NT2/D1 (cell line): Measurements from ENCODE around the gene NSF.
"Not testable (repeated sequence)": the region's sequence is repeated elsewhere in the genome, so short reads cannot be mapped to it uniquely, and the experiment has no call there.

Experiments used
- DNase-seq: peaks from one replicate; pipeline ENCODE4 v3.0.0-alpha.2; 2011; ENCODE audit warnings: low read depth, low spot score
- H3K27me3 ChIP-seq: 2 replicates; pipeline ENCODE4 v1.6.0; 2011; ENCODE audit warnings: mild to moderate bottlenecking; ENCODE audit not compliant: insufficient read length, insufficient read depth
- H3K36me3 ChIP-seq: 2 replicates; pipeline ENCODE4 v1.6.1; 2011; ENCODE audit warnings: mild to moderate bottlenecking, low read length, mixed read lengths; ENCODE audit not compliant: insufficient read depth, insufficient read length
- H3K4me1 ChIP-seq: 2 replicates; pipeline ENCODE4 v1.5.1; 2011; ENCODE audit not compliant: insufficient read depth, insufficient read length
- H3K4me3 ChIP-seq: 2 replicates; pipeline ENCODE4 v1.5.1; 2011; ENCODE audit warnings: low read depth; ENCODE audit not compliant: insufficient read length
- H3K9ac ChIP-seq: 2 replicates; pipeline ENCODE4 v1.6.0; 2011; ENCODE audit warnings: low read depth; ENCODE audit not compliant: insufficient read length
- H3K9me3 ChIP-seq: 2 replicates; pipeline ENCODE4 v1.5.1; 2011; ENCODE audit warnings: mild to moderate bottlenecking, low read length; ENCODE audit not compliant: insufficient read depth

NSF gene

DNA sequence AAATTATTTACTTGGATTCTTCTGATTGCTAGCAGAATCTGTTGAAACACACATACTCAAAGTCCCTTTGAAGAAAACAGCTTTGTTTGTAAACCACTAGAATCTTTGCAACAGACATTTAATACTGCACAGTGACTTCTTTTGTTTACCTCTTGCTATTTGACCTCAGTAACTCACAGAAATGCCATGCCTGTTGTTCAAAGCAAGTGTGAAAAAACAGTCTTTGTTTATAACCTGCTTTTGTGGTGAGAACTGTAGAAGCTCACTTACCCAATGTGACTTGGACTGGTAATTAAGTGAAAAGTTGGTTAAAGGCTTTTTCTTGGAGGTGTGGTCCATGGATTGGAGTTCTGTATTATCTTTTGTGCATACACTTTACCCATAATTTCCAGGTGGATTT lies 44.4 kb downstream of the NSF start:
- not testable (repeated sequence) for H3K9ac ChIP-seq, H3K36me3 ChIP-seq, DNase-seq, H3K27me3 ChIP-seq, H3K9me3 ChIP-seq, H3K4me1 ChIP-seq, H3K4me3 ChIP-seq

DNA sequence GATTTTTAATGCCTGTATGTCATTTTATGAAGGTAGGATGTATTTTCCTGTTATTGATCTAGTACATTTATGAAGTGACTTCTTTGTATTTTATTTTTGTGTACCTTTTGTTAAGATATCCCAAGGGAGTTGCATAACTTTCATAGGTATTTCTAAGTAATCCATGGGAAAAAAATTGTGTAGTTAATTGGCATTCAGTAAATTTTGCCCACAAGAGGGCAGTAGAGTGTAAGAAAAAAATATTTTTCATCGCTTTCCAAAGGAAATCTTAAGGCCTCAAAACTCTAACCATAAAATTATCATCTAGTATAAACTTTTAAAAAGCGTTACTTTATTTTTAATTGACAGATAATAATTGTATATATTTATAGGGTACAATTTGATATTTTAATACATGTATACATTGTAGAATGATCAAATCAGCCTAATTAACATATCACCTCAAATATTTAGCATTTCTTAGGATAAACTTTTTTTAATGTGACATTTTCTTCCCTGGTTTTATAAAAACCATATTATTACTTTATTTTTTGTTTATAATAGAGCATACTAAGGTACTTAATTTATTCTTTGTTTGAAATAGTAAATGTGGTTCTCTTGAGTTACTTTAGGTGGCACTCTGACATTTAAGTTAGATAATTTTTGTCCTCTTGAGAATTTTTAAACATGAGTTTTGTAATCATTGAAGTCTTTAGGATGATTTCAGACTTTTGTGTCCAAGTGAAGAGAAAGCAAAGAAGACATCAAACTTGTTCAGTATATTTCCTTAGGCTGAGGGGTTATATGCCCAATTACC lies 51.6 kb downstream of the NSF start:
- H3K27me3 ChIP-seq, H3K36me3 ChIP-seq, H3K4me3 ChIP-seq, DNase-seq, H3K9ac ChIP-seq, H3K9me3 ChIP-seq, H3K4me1 ChIP-seq: not testable (repeated sequence)

DNA sequence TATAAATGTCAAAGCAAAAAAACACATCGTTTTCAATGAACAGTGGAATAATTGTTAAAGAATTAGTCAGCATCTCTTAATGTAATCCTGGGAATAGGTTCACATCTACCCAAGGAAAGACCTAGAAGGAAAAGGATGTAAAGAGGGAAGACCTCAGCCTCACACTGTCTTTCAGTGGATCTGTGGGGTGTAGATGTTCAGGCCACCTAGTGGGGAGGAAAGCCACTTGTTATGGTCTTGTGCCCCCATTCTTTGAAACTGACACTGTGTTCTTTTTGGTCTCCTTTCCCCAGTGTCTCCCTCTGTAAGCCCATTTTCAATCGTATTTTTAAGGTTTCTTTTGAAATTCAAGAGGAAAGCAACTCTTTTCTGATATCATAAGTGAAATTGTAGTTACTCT lies 56.8 kb downstream of the NSF start:
- not testable (repeated sequence) for H3K9me3 ChIP-seq, H3K4me1 ChIP-seq, H3K9ac ChIP-seq, H3K4me3 ChIP-seq, H3K27me3 ChIP-seq, H3K36me3 ChIP-seq, DNase-seq

DNA sequence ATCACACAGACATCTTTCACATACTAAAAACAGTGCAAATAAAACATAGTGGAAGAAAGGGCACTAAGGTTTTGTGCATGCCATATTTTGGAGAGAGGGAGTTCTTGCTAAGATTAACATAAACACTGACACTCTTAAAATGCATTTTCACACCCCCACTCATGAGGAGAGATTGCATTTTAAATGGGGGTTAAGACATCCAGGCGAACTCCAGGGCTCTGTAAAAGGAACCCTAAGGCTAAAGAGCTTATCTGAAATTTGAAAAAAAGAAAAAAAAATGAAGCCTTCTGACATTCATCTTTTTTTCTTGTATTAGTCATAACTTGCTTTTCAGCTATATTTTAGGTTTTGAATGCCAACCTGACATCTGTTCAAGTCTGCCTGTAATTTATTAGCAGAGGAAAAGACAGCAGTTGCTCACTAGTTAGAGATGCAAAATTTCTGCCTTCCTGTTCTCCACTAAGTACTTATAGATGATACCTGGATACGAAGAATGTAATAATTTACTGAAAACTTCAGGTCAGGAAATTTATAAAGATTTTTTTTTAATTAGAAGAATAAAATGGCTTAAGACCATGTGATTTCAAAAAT lies 57.3 kb downstream of the NSF start:
- not testable (repeated sequence) for H3K4me1 ChIP-seq, H3K4me3 ChIP-seq, H3K36me3 ChIP-seq, H3K27me3 ChIP-seq, DNase-seq, H3K9me3 ChIP-seq, H3K9ac ChIP-seq

DNA sequence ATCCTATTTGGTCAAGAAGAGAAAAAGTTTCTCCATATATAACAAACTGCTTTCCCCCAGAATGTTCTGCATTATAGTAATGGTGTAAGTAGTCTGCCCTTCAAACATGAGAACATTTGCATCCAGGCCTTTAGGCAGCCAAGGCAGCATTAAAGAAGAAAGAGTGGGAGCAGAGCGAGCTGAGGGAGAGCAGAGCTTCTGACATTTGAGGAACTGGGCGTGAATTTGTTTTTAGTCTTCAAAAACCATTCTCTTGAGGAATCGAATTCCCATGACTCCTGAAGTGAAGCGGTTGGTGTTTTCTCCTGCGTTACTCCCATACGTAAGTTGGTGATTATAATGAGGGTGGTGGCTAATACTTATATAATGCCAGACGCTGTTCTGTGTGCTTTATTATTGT lies 58.8 kb downstream of the NSF start:
- not testable (repeated sequence) for H3K27me3 ChIP-seq, H3K9me3 ChIP-seq, H3K9ac ChIP-seq, H3K36me3 ChIP-seq, H3K4me3 ChIP-seq, H3K4me1 ChIP-seq, DNase-seq

DNA sequence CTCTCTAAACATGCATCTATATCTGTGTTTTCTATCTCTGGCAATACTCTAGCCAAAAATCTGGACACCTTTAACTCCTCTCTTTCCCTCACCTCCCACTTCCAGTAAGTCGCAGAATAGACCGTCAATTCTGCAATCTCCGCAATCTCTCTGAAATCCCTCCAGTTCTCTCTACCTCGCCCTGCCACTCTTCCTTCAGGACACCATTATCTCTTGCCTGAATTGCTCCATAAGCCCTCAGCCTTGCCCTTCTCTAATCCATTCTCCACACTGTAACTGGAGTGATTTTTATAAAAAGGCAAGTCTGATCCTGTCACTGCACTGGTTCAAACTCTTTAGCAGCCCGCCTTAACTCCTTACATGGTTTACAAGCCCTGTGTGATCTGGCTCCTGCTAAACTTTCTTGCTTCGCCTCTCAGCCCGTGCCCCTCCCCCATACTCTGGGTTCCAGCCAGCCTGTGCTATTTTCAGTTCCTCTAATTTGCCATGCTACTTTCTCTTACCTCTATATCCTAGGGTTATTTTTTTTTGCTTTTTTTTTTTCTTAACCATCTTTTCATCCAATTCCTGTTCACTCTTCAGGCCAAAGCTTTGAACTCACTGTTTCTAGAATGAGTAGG lies 61.7 kb downstream of the NSF start:
- H3K36me3 ChIP-seq, H3K4me3 ChIP-seq, H3K9me3 ChIP-seq, DNase-seq, H3K4me1 ChIP-seq, H3K27me3 ChIP-seq, H3K9ac ChIP-seq: not testable (repeated sequence)

DNA sequence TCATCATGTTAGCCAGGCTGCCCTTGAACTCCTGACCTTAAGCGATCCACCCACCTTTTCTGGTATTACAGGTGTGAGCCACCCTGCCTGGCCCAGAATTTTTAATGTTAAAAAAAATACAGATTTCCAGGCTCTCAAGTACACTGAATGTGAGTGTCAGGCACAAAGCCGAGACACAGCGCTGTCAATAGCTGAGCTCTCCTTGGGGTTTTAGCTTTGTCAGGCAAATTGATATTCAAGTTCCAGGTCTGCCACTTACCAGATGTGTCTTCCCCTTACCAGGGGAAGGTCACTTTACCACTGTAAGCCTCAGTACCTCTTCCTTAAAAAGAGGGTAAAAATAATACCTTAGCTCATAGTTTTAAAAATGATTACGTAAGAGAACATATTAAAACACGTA lies 67.8 kb downstream of the NSF start:
- H3K9me3 ChIP-seq, H3K36me3 ChIP-seq, H3K27me3 ChIP-seq, DNase-seq, H3K9ac ChIP-seq, H3K4me1 ChIP-seq, H3K4me3 ChIP-seq: not testable (repeated sequence)

DNA sequence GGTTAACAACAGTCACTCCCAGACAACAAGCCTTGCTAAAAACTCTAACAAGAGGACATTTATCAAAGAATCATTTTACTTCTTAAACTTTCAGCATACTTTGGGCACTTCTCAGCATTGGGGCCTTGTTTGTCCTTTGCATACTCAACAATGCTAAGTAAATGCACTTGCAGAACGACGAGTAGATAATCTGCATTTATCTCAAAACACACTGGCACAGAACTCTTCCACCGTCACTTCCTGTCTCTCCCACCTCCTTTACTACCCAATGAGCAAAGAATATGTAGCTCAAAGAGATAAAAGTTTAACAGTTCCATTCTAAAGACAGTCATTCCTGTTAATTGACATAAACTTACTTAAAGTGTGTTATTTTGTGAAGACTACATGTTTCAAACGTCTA lies 69.2 kb downstream of the NSF start:
- not testable (repeated sequence) for H3K36me3 ChIP-seq, H3K27me3 ChIP-seq, H3K4me3 ChIP-seq, H3K9ac ChIP-seq, DNase-seq, H3K9me3 ChIP-seq, H3K4me1 ChIP-seq

DNA sequence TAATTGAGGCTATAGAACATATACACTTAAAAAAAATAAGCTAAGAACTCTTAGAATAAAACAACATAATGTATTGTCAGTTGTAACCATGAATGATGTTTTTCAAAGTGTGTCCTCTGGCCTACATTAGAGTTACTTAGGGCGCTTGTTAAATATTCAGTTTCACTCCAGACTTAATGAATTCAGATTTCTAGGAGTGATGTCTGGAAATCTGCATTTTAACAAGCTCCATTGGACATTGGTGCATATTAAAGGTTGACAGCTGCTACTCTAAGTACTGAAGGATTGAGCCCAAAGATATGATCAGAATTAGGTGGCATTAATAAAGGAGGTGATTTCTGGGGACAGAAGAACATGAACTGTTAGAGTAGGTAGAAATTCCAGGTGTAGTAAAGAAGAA lies 72.7 kb downstream of the NSF start:
- H3K4me1 ChIP-seq, H3K36me3 ChIP-seq, H3K27me3 ChIP-seq, H3K9me3 ChIP-seq, DNase-seq, H3K9ac ChIP-seq, H3K4me3 ChIP-seq: not testable (repeated sequence)

DNA sequence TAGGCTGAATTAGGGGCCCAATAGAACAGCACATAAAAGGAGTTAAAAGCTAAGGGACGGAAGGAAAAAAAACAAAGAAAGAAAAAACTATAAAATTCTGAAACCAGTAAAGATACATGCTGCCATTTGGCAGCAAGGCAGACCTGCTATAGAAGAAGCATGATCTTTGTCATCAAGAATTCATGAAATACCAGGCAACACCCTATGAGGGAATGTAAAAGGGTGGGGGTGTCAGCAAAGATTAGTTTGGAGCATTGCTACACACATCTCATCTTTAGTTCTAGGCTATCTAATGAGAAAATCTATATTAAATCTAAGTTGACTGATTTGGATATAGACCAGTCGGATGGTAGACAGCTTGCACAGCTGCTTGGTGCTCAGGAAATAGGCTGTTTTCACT lies 73.1 kb downstream of the NSF start:
- not testable (repeated sequence) for H3K36me3 ChIP-seq, H3K27me3 ChIP-seq, DNase-seq, H3K9me3 ChIP-seq, H3K4me3 ChIP-seq, H3K9ac ChIP-seq, H3K4me1 ChIP-seq

DNA sequence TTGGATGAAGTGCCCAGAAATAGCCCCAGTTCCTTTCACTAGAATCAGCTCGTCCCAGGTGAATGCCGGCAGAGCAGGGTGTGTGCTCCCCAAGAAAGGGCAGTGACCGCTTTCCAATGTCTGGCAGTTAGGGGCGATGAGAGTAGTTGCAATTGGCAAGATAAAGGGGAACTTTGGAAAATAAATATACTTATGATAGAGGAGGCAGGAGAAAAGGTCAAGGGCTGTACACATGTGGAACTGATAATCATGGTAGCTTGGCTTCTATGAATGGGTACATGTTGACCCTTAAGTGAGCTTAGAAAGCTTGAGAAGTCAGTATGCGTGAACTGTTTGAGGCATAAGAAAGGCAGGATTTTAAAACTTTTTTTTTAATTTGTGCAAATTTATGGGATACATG lies 75.5 kb downstream of the NSF start:
- H3K36me3 ChIP-seq, H3K4me1 ChIP-seq, DNase-seq, H3K4me3 ChIP-seq, H3K27me3 ChIP-seq, H3K9me3 ChIP-seq, H3K9ac ChIP-seq: not testable (repeated sequence)

DNA sequence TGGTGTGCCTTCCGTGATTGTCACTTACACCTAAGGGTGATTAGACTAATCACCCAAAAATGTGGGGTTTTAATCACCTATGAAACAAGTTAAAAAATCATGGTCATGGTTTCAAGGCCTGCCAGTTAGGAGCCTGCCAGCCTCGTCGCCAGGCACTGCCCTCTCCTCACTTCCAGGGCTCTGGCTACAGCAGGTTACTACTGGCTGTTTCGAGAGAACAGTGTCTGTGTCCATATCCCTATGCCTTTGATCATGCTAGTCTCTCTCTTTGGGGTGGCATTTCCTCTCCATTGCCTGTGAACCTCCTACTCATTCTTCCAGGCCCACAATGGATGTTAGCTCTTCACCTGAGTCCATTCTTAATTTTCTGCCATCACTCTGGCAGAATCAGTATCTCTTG lies 80.3 kb downstream of the NSF start:
- not testable (repeated sequence) for DNase-seq, H3K36me3 ChIP-seq, H3K4me1 ChIP-seq, H3K4me3 ChIP-seq, H3K9ac ChIP-seq, H3K27me3 ChIP-seq, H3K9me3 ChIP-seq
